GM23338 (cell line): Measurements from ENCODE around the gene PELI3. TPM values are rescaled to one million over a fixed set of nuclear protein-coding genes. Genes with fewer than 3 reads are reported as not detected.

Experiments
- ATAC-seq: fragments of 200-7000 bp; cut with Tn5 transposase; 3 replicates; pipeline ENCODE4 v1.9.1; 2020
- DNase-seq: peaks from one replicate; pipeline ENCODE4 v3.0.0-alpha.2; 2015; ENCODE audit warnings: low spot score
- H2AFZ ChIP-seq: fragments of 200-600 bp; sonication (generic); 2 replicates; pipeline ENCODE4 v1.8.0; 2016; ENCODE audit warnings: antibody characterized with exemption, mild to moderate bottlenecking, moderate library complexity
- H3F3A ChIP-seq: fragments of 200-600 bp; sonication (generic); replicated peaks from 2 replicates; pipeline ENCODE4 v1.8.0; 2017; ENCODE audit warnings: antibody characterized with exemption, mixed run types, low read depth
- H3K27ac ChIP-seq: fragments of 200-600 bp; sonication (generic); 2 replicates; pipeline ENCODE4 v1.6.1; 2016; ENCODE audit warnings: low read depth
- H3K27me3 ChIP-seq: fragments of 200-600 bp; sonication (generic); 2 replicates; pipeline ENCODE4 v1.8.0; 2016; ENCODE audit warnings: mild to moderate bottlenecking, mixed run types, moderate library complexity; ENCODE audit not compliant: insufficient read depth
- H3K36me3 ChIP-seq: fragments of 200-600 bp; sonication (generic); 2 replicates; pipeline ENCODE4 v1.8.0; 2016; ENCODE audit warnings: mild to moderate bottlenecking; ENCODE audit not compliant: insufficient read depth
- H3K4me1 ChIP-seq: fragments of 200-600 bp; sonication (generic); 2 replicates; pipeline ENCODE4 v1.8.0; 2016; ENCODE audit warnings: mild to moderate bottlenecking, moderate library complexity; ENCODE audit not compliant: insufficient read depth
- H3K4me2 ChIP-seq: fragments of 200-600 bp; sonication (generic); 2 replicates; pipeline ENCODE4 v1.7.1; 2017; ENCODE audit warnings: mixed run types
- H3K4me3 ChIP-seq: fragments of 200-600 bp; sonication (generic); 2 replicates; pipeline ENCODE4 v1.6.1; 2016; ENCODE audit warnings: mixed run types
- H3K79me2 ChIP-seq: fragments of 200-600 bp; sonication (generic); replicated peaks from 2 replicates; pipeline ENCODE4 v1.8.0; 2017; ENCODE audit warnings: mild to moderate bottlenecking; ENCODE audit not compliant: insufficient read depth
- H3K9me2 ChIP-seq: fragments of 200-600 bp; sonication (generic); 2 replicates; pipeline ENCODE4 v1.8.0; 2017; ENCODE audit not compliant: insufficient read depth
- H4K20me1 ChIP-seq: fragments of 200-600 bp; sonication (generic); replicated peaks from 2 replicates; pipeline ENCODE4 v1.8.0; 2017; ENCODE audit warnings: mild to moderate bottlenecking; ENCODE audit not compliant: insufficient read depth
- H3K27ac Mint-ChIP-seq: 2 replicates; pipeline ENCODE4 v1.8.0; 2020; ENCODE audit warnings: inconsistent platforms, mild to moderate bottlenecking, moderate library complexity, mixed read lengths
- H3K27me3 Mint-ChIP-seq: 3 replicates; pipeline ENCODE4 v1.8.0; 2022; ENCODE audit warnings: low read depth, mild to moderate bottlenecking, moderate library complexity, mixed read lengths, inconsistent platforms; ENCODE audit not compliant: insufficient read depth, poor library complexity
- H3K36me3 Mint-ChIP-seq: 3 replicates; pipeline ENCODE4 v1.8.0; 2021; ENCODE audit warnings: low read depth, mild to moderate bottlenecking, inconsistent platforms, moderate library complexity, mixed read lengths
- H3K4me1 Mint-ChIP-seq: 3 replicates; pipeline ENCODE4 v1.8.0; 2020; ENCODE audit warnings: mild to moderate bottlenecking, inconsistent platforms, mixed read lengths
- H3K4me3 Mint-ChIP-seq: 3 replicates; pipeline ENCODE4 v1.8.0; 2021; ENCODE audit warnings: moderate library complexity, mild to moderate bottlenecking, inconsistent platforms, mixed read lengths
- H3K9me3 Mint-ChIP-seq: 3 replicates; pipeline ENCODE4 v1.8.0; 2020; ENCODE audit warnings: moderate library complexity, mild to moderate bottlenecking, inconsistent platforms, mixed read lengths
- CREB1 ChIP-seq: fragments of 250-450 bp; sonication (Bioruptor Pico); IDR thresholded peaks from 2 replicates; pipeline ENCODE4 v1.5.0; 2020; ENCODE audit warnings: low read depth, mild to moderate bottlenecking, moderate library complexity
- CTCF ChIP-seq, 2 experiments: fragments of 200-600 bp in 1 of 2; sonication (generic) in 1 of 2; conservative IDR thresholded peaks; 2 replicates each; pipeline versions ENCODE4 v1.5.1 to v1.6.1; 2016 to 2017; ENCODE audit warnings: antibody characterized with exemption in 2 of 2, low read depth in 2 of 2, mild to moderate bottlenecking in 2 of 2, moderate library complexity in 1 of 2
- ETS1 ChIP-seq: IDR thresholded peaks from 2 replicates; pipeline ENCODE4 v1.6.1; 2016; ENCODE audit warnings: antibody characterized with exemption
- EZH2 ChIP-seq: fragments of 200-600 bp; sonication (generic); IDR thresholded peaks from one replicate; pipeline ENCODE4 v1.8.0; 2017; ENCODE audit warnings: antibody characterized with exemption, mild to moderate bottlenecking, low read depth; ENCODE audit not compliant: unreplicated experiment
- EZH2phosphoT487 ChIP-seq: fragments of 200-600 bp; sonication (generic); IDR thresholded peaks from one replicate; pipeline ENCODE4 v1.8.1; 2018; ENCODE audit warnings: antibody characterized with exemption; ENCODE audit not compliant: unreplicated experiment
- JUNB ChIP-seq: IDR thresholded peaks from one replicate; pipeline ENCODE4 v1.6.1; 2016; ENCODE audit warnings: antibody characterized with exemption; ENCODE audit not compliant: unreplicated experiment
- NANOG ChIP-seq: IDR thresholded peaks from 2 replicates; pipeline ENCODE4 v1.6.1; 2016; ENCODE audit warnings: antibody characterized with exemption, borderline replicate concordance
- POLR2AphosphoS5 ChIP-seq: IDR thresholded peaks from 2 replicates; pipeline ENCODE4 v1.6.1; 2016; ENCODE audit warnings: antibody characterized with exemption, low read depth
- STAT1 ChIP-seq: IDR thresholded peaks from one replicate; pipeline ENCODE4 v1.6.1; 2016; ENCODE audit warnings: antibody characterized with exemption; ENCODE audit not compliant: unreplicated experiment
- ZNF114 ChIP-seq: fragments of 250-450 bp; sonication (Bioruptor Pico); IDR thresholded peaks from 2 replicates; pipeline ENCODE4 v1.5.0; 2020; ENCODE audit warnings: mild to moderate bottlenecking, moderate library complexity
- ZNF331 ChIP-seq: fragments of 250-450 bp; sonication (Bioruptor Pico); IDR thresholded peaks from 2 replicates; pipeline ENCODE4 v1.5.0; 2020; ENCODE audit warnings: low read depth, mild to moderate bottlenecking, moderate library complexity
- ZNF462 ChIP-seq: fragments of 250-450 bp; sonication (Bioruptor Pico); IDR thresholded peaks from 2 replicates; pipeline ENCODE4 v1.5.0; 2020; ENCODE audit warnings: mild to moderate bottlenecking, moderate library complexity
- polyA plus RNA-seq: library from polyadenylated mRNA; unstranded; fragments of >200 nt; fragmentation: Nextera tagmentation; extraction: Ambion mirVana; gene quantifications from 2 replicates; pipeline ENCODE4 v1.2.1, GENCODE V29; 2016
- total RNA-seq: library from RNA; depleted of rRNA; stranded (reverse); fragments of >200 nt; shearing (Covaris generic); gene quantifications from 2 replicates; pipeline ENCODE4 v1.2.3, GENCODE V29; 2014
- TF ChIP-seq, protein P1 (sequence below): IDR thresholded peaks from one replicate; pipeline ENCODE4 v1.6.1; 2018; ENCODE audit warnings: antibody characterized with exemption; ENCODE audit not compliant: unreplicated experiment

Gene PELI3
- total and polyA plus RNA-seq, 2 experiments from 2014 or later: 2.8 to 9.1 TPM

- DNase-seq (no peak), ATAC-seq (no peak)
- TF ChIP-seq EZH2phosphoT487: no peak
- TF ChIP-seq, protein P1, sequence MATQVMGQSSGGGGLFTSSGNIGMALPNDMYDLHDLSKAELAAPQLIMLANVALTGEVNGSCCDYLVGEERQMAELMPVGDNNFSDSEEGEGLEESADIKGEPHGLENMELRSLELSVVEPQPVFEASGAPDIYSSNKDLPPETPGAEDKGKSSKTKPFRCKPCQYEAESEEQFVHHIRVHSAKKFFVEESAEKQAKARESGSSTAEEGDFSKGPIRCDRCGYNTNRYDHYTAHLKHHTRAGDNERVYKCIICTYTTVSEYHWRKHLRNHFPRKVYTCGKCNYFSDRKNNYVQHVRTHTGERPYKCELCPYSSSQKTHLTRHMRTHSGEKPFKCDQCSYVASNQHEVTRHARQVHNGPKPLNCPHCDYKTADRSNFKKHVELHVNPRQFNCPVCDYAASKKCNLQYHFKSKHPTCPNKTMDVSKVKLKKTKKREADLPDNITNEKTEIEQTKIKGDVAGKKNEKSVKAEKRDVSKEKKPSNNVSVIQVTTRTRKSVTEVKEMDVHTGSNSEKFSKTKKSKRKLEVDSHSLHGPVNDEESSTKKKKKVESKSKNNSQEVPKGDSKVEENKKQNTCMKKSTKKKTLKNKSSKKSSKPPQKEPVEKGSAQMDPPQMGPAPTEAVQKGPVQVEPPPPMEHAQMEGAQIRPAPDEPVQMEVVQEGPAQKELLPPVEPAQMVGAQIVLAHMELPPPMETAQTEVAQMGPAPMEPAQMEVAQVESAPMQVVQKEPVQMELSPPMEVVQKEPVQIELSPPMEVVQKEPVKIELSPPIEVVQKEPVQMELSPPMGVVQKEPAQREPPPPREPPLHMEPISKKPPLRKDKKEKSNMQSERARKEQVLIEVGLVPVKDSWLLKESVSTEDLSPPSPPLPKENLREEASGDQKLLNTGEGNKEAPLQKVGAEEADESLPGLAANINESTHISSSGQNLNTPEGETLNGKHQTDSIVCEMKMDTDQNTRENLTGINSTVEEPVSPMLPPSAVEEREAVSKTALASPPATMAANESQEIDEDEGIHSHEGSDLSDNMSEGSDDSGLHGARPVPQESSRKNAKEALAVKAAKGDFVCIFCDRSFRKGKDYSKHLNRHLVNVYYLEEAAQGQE: no peak
- no peak for TF ChIP-seq STAT1
- TF ChIP-seq CREB1 (CRISPR knock-in tag): no peak
- no peak for TF ChIP-seq ZNF331 (CRISPR knock-in tag)
- no peak for TF ChIP-seq ETS1
- no peak for TF ChIP-seq CTCF (conservative IDR thresholded peaks at IDR 0.05; ENCODE audit: low read depth in 2 of 2)
- no peak for TF ChIP-seq JUNB
- no peak for TF ChIP-seq EZH2
- TF ChIP-seq ZNF114 (CRISPR knock-in tag): no peak
- TF ChIP-seq POLR2AphosphoS5: no peak
- TF ChIP-seq NANOG: no peak
- no peak for TF ChIP-seq ZNF462 (CRISPR knock-in tag)
- peaks cover 11% of the 10 kb centered on the region for H3K79me2 ChIP-seq
- no peak overlapping the region for H3K4me3 Mint-ChIP-seq
- H3K27me3 Mint-ChIP-seq: peaks cover 8% of the 10 kb centered on the region
- peaks cover 3% of the 10 kb centered on the region; the same call in 2 of the 3 replicates for H3K4me1 Mint-ChIP-seq
- H3K9me2 ChIP-seq: no peaks in the 10 kb centered on the region
- H3K9me3 Mint-ChIP-seq: no peaks in the 10 kb centered on the region; the same call in 2 of the 3 replicates
- H3K4me3 ChIP-seq: no peak overlapping the region
- no peak overlapping the region for H3K4me2 ChIP-seq
- H3K36me3 ChIP-seq: peaks cover 11% of the 10 kb centered on the region; the same call in 1 of the 2 replicates
- peaks cover 41% of the 10 kb centered on the region for H3K36me3 Mint-ChIP-seq
- H3K27ac Mint-ChIP-seq: no peak overlapping the region
- H3K4me1 ChIP-seq: peaks cover 3% of the 10 kb centered on the region; the same call in 1 of the 2 replicates
- peaks cover under 1% of the 10 kb centered on the region; the same call in 1 of the 2 replicates for H4K20me1 ChIP-seq
- peaks cover 9% of the 10 kb centered on the region for H3F3A ChIP-seq
- no peaks in the 10 kb centered on the region for H3K27me3 ChIP-seq
- no peak overlapping the region for H2AFZ ChIP-seq
- H3K27ac ChIP-seq: no peak overlapping the region
Observed at GRCh38 chr11:66432597-66432996, 34.1 kb upstream of the PELI3 start.
